BE2C (cell line): Measurements from ENCODE around the gene TMCC3.
"Not testable (repeated sequence)": the region's sequence is repeated elsewhere in the genome, so short reads cannot be mapped to it uniquely, and the experiment has no call there.

Experiments used
- DNase-seq: peaks from one replicate; pipeline ENCODE4 v3.0.0-alpha.2; 2020
- H3K27me3 ChIP-seq: fragments of 250-450 bp; sonication (Bioruptor Pico); 2 replicates; pipeline ENCODE4 v1.5.1; 2020; ENCODE audit warnings: mild to moderate bottlenecking
- H3K36me3 ChIP-seq: fragments of 250-450 bp; sonication (Bioruptor Pico); 2 replicates; pipeline ENCODE4 v1.5.1; 2020; ENCODE audit warnings: mild to moderate bottlenecking
- H3K4me1 ChIP-seq: fragments of 250-450 bp; sonication (Bioruptor Pico); 2 replicates; pipeline ENCODE4 v1.5.1; 2020
- H3K4me3 ChIP-seq: 2 replicates; pipeline ENCODE4 v1.5.1; 2011; ENCODE audit warnings: low read depth, low read length
- H3K9me3 ChIP-seq: fragments of 250-450 bp; sonication (Bioruptor Pico); 2 replicates; pipeline ENCODE4 v1.5.1; 2020
- CTCF ChIP-seq: IDR thresholded peaks from 2 replicates; pipeline ENCODE4 v1.5.1; 2012; ENCODE audit warnings: mild to moderate bottlenecking, low read depth, low read length

The TMCC3 gene

DNA sequence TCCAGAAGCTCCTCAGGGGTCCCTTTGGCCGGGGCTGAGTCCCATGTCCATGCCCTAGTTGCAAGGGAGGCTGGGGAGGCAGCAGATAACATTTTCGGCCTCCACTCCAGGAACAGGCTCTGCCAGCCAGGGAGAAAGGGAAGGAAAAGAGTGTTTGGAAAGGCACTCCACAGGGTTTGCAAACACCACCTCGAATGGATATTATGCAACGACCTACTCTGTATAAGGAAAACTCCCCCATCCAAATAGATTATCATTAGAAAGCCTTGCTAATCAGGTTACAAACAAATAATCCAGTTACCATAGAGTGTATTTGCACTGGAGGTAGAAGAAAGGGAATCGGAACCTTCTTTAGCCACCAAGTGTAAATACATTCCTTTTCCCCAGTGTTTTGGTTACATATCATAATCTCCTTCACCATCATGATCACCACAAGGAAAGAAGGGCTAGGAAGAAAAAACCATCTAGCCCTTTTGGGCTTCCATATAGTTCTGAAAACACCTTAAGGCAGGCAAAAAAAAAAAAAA, 40.4 kb downstream of the TMCC3 start:
- Histone ChIP-seq H3K27me3 (no peaks in the 10 kb centered on the region), H3K4me3 (no peak overlapping the region), H3K4me1 (no peaks in the 10 kb centered on the region), H3K9me3 (no peaks in the 10 kb centered on the region), H3K36me3 (no peaks in the 10 kb centered on the region)
- TF ChIP-seq CTCF = no peak
- no peak for DNase-seq

DNA sequence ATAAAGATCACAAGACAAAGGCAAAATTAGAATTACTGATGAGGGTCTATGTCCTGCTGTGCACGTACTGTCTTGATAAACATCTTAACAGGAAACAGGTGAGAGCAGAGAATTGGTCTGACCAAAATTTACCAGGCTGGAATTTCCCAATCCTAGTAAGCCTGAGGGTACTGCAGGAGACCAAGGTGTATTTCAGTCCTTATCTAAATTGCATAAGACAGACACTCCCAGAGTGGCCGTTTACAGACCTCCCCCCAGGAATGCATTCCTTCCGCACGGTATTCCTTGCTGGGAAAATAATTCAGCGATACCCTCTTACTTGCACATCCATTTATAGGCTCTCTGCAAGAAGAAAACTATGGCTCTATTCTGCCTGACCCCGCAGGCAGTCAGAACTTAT, 43.5 kb downstream of the TMCC3 start:
- not testable (repeated sequence) for H3K4me3 ChIP-seq, H3K36me3 ChIP-seq, H3K4me1 ChIP-seq, DNase-seq, H3K9me3 ChIP-seq, H3K27me3 ChIP-seq

GRCh38 chr12:94604366-94604698, 46.0 kb downstream of the TMCC3 start:
- H3K4me1 ChIP-seq = no peaks in the 10 kb centered on the region
- H3K27me3 ChIP-seq = no peaks in the 10 kb centered on the region
- H3K9me3 ChIP-seq = no peaks in the 10 kb centered on the region
- no peak for DNase-seq
- no peak for TF ChIP-seq CTCF
- no peak overlapping the region for H3K4me3 ChIP-seq
- no peaks in the 10 kb centered on the region for H3K36me3 ChIP-seq

DNA sequence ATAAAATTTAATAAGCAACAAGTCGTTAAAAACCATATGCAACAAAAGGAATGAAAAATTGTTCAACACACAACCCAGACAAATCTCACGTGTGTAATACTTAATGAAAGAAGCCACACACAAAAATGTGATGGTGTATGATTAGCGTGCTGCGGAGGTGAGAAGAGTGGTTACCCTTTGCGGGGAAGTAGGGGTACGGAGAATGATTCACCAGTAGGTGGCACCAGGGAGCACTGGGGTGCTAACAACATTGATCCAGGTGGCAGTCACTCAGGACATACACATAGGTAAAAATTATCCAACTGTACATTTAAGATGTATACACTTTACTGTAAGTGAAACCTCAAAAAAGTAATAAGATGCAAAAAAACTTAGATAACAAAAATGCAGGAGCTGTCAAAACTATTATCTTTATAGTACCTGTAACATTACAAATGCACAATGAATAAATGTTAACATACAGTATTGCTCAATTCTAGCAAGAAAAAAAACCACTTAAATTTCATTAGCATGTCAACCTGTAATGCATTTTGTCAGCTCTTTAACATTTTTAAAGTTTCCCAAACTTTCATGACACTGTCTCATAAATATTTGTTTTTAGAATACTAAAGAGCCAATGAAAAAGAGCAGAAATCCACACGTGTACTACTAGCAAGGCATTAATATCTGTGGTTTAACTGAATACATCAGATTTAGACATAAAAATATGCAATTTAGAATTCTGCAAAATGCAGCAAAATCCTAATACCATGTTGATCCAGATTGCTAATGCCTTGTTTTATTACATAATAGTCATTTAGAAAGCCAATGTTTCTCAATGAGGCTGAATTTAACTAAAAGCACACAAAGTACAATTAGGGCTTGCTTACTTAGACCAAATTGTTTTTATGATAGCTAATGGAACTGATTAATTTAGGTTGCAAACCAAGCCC, 46.7 kb downstream of the TMCC3 start:
- no peaks in the 10 kb centered on the region for H3K36me3 ChIP-seq
- no peak overlapping the region for H3K4me3 ChIP-seq
- H3K4me1 ChIP-seq = no peaks in the 10 kb centered on the region
- H3K9me3 ChIP-seq = no peaks in the 10 kb centered on the region
- peak; percentile 45 for DNase-seq
- peak; percentile 76 for TF ChIP-seq CTCF
- H3K27me3 ChIP-seq = peaks cover 5% of the 10 kb centered on the region

GRCh38 chr12:94602024-94602423, 48.3 kb downstream of the TMCC3 start:
- TF ChIP-seq CTCF = no peak
- no peak for DNase-seq
- no peaks in the 10 kb centered on the region for H3K4me1 ChIP-seq
- no peaks in the 10 kb centered on the region for H3K9me3 ChIP-seq
- H3K36me3 ChIP-seq = no peaks in the 10 kb centered on the region
- no peak overlapping the region for H3K4me3 ChIP-seq
- H3K27me3 ChIP-seq = peaks cover 5% of the 10 kb centered on the region

GRCh38 chr12:94601307-94601706, 49.0 kb downstream of the TMCC3 start:
- not testable (repeated sequence) for H3K27me3 ChIP-seq, H3K4me3 ChIP-seq, DNase-seq, H3K36me3 ChIP-seq, H3K4me1 ChIP-seq, H3K9me3 ChIP-seq

GRCh38 chr12:94599189-94599588, 51.2 kb downstream of the TMCC3 start:
- Histone ChIP-seq H3K9me3 (no peaks in the 10 kb centered on the region), H3K36me3 (no peaks in the 10 kb centered on the region), H3K4me3 (no peak overlapping the region), H3K4me1 (no peaks in the 10 kb centered on the region), H3K27me3 (peaks cover 5% of the 10 kb centered on the region)
- no peak for TF ChIP-seq CTCF
- DNase-seq = no peak
